22Rv1 (cell line): ENCODE measurements around the gene TMEM50B.
"Not testable (repeated sequence)": the region's sequence is repeated elsewhere in the genome, so short reads cannot be mapped to it uniquely, and the experiment has no call there.

Experiments
- H3K27ac ChIP-seq: fragments of 450-650 bp; 2 replicates; pipeline ENCODE4 v1.5.1; 2017
- CTCF ChIP-seq: fragments of 450-650 bp; IDR thresholded peaks from 2 replicates; pipeline ENCODE4 v1.5.1; 2017; ENCODE audit warnings: mild to moderate bottlenecking
- ZFX ChIP-seq: fragments of 450-650 bp; IDR thresholded peaks from 2 replicates; pipeline ENCODE4 v1.6.1; 2017; ENCODE audit warnings: antibody characterized with exemption, borderline replicate concordance

TMEM50B gene

GRCh38 chr21:33477066-33477465, 2.7 kb downstream of the TMEM50B start:
- no peak overlapping the region for H3K27ac ChIP-seq
- no peak for TF ChIP-seq ZFX
- no peak for TF ChIP-seq CTCF

- H3K27ac ChIP-seq = no peak overlapping the region
- no peak for TF ChIP-seq CTCF
- TF ChIP-seq ZFX = no peak
Observed at GRCh38 chr21:33473344-33473743, 6.4 kb downstream of the TMEM50B start.

DNA sequence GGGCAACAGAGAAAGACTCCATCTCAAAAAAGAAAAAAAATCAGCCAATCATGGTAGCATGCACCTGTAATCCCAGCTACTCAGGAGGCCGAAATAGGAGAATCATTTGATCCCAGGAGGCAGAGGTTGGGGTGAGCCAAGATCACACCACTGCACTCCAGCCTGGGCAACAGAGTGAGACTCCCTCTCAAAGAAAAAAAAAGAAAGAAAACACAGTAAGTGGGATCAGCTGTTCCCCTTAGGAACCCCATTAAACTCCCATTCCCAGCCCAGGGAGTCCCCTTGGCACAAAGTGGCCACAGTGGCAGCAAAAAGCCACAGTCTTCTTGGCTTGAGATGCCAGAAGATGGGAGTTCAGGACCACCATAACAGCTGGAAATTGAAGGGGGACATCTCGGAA, 9.1 kb downstream of the TMEM50B start:
- no peak overlapping the region for H3K27ac ChIP-seq
- no peak for TF ChIP-seq CTCF
- no peak for TF ChIP-seq ZFX

DNA sequence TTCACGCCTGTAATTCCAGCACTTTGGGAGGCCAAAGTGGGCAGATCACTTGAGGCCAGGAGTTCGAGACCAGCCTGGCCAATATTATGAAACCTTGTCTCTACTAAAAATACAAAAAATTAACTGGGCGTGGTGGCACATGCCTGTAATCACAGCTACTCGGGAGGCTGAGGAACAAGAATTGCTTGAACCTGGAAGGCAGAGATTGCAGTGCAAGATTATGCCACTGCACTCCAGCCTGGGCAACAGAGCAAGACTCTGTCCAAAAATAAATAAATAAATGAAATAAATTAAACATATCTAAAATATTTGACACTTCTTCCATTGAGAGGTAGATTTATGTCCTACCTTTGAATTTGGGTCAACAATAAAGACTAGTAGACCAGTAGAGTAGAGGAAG, 10.6 kb downstream of the TMEM50B start:
- H3K27ac ChIP-seq = not testable (repeated sequence)

GRCh38 chr21:33461538-33462250, 18.1 kb downstream of the TMEM50B start:
- no peak for TF ChIP-seq CTCF
- no peak for TF ChIP-seq ZFX
- no peak overlapping the region for H3K27ac ChIP-seq

DNA sequence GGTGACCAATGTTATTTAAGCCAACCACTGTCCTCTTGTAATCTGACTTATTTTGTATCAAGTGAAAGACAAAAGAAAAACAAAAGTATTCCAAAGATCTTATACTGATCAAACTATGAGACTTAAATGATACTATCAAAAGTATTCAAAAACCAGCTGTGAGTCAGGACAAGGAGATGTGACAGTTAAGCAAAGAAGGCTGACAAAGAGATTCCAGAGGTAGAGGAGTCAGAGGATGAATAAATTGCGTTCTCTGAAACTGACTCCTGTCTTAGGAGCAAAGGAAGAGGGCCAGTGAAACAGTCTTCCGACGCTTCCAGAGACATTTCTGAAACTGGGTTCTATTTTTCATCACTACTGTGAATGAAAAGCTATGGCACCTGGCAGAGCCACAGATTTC, 20.9 kb downstream of the TMEM50B start:
- no peak for TF ChIP-seq CTCF
- TF ChIP-seq ZFX = no peak
- H3K27ac ChIP-seq = no peak overlapping the region

DNA sequence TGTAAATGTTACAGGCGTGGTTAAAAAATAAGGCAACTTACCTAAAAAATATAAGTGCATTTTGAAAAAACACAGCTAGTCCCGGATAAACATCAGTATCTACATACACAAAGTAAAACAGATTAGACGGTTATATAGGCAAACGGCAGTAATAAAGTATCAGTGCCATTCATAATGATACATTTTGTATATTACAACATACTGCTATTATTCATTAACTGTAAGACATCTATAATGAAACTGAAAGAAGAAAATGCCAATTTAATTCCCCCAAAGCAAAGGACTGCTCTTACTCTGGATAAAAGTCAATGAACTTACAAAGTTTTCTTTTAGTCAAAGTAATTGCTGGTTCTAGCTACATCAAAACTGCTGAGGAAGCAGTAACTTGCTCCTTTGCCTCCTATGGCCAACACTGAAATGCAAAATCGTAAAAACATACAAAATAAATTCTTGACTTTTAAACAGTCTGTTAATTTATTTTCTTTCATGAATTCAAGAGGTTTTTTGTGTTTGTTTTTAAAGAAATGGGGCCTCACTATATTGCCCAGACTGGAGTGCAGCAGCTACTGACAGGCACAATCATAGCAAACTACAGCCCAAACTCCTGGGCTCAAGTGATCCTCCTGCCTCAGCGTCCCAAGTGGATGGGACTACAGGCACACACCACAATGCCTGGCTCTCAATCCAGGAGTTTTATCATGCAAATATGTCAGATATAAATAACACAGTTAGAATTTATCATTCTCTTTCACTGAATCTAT, 23.9 kb downstream of the TMEM50B start:
- H3K27ac ChIP-seq = no peak overlapping the region
- no peak for TF ChIP-seq CTCF
- no peak for TF ChIP-seq ZFX
